Astrocyte (in vitro differentiated cells and primary cell): ENCODE data around the gene SEMA6D. TPM values are rescaled to one million over a fixed set of nuclear protein-coding genes. Genes with fewer than 3 reads are reported as not detected.

Experiments used
- DNase-seq: peaks from one replicate; pipeline ENCODE4 v3.0.0-alpha.2; 2010; ENCODE audit warnings: low read depth
- FAIRE-seq: peaks from 2 replicates; lab custom pipeline; 2011; peaks lifted over from hg19 to GRCh38; lab: Jason Lieb, UNC
- H2AFZ ChIP-seq: 2 replicates; pipeline ENCODE4 v1.6.0; 2012; ENCODE audit warnings: low read depth, low read length, inconsistent platforms
- H3K27ac ChIP-seq: 2 replicates; pipeline ENCODE4 v1.5.1; 2011; ENCODE audit warnings: low read depth, low read length, inconsistent platforms
- H3K27me3 ChIP-seq: 2 replicates; pipeline ENCODE4 v1.6.0; 2011; ENCODE audit warnings: low read length, inconsistent platforms; ENCODE audit not compliant: insufficient read depth
- H3K36me3 ChIP-seq: 2 replicates; pipeline ENCODE4 v1.5.1; 2011; ENCODE audit warnings: low read length, inconsistent platforms; ENCODE audit not compliant: insufficient read depth
- H3K4me1 ChIP-seq: 2 replicates; pipeline ENCODE4 v1.5.1; 2011; ENCODE audit warnings: low read length, inconsistent platforms; ENCODE audit not compliant: insufficient read depth
- H3K4me2 ChIP-seq: 2 replicates; pipeline ENCODE4 v1.6.0; 2012; ENCODE audit warnings: low read length, inconsistent platforms
- H3K4me3 ChIP-seq: 2 replicates; pipeline ENCODE4 v1.5.1; 2011; ENCODE audit warnings: low read depth, mild to moderate bottlenecking, low read length, inconsistent platforms; ENCODE audit not compliant: insufficient read depth
- H3K79me2 ChIP-seq: 2 replicates; pipeline ENCODE4 v1.6.0; 2012; ENCODE audit warnings: mild to moderate bottlenecking, low read length, inconsistent platforms; ENCODE audit not compliant: insufficient read depth
- H3K9ac ChIP-seq: 2 replicates; pipeline ENCODE4 v1.6.0; 2012; ENCODE audit warnings: mild to moderate bottlenecking, low read length, inconsistent platforms
- H3K9me3 ChIP-seq: 2 replicates; pipeline ENCODE4 v1.5.1; 2012; ENCODE audit warnings: low read depth, mild to moderate bottlenecking, low read length, inconsistent platforms; ENCODE audit not compliant: insufficient read depth
- H4K20me1 ChIP-seq: 2 replicates; pipeline ENCODE4 v1.6.0; 2012; ENCODE audit warnings: low read length, inconsistent platforms; ENCODE audit not compliant: insufficient read depth
- H3K27ac Mint-ChIP-seq: one replicate; pipeline ENCODE4 v1.8.0; 2021; ENCODE audit warnings: mild to moderate bottlenecking, mixed read lengths; ENCODE audit not compliant: unreplicated experiment
- H3K27me3 Mint-ChIP-seq: one replicate; pipeline ENCODE4 v1.8.0; 2021; ENCODE audit warnings: low read depth, mixed read lengths; ENCODE audit not compliant: unreplicated experiment
- H3K36me3 Mint-ChIP-seq: one replicate; pipeline ENCODE4 v1.8.0; 2021; ENCODE audit warnings: low read depth, mixed read lengths; ENCODE audit not compliant: unreplicated experiment
- H3K4me1 Mint-ChIP-seq: one replicate; pipeline ENCODE4 v1.8.0; 2021; ENCODE audit warnings: low read depth, mixed read lengths; ENCODE audit not compliant: unreplicated experiment
- H3K4me3 Mint-ChIP-seq: one replicate; pipeline ENCODE4 v1.8.0; 2021; ENCODE audit warnings: mild to moderate bottlenecking, moderate library complexity, mixed read lengths; ENCODE audit not compliant: unreplicated experiment
- H3K9me3 Mint-ChIP-seq: one replicate; pipeline ENCODE4 v1.8.0; 2021; ENCODE audit warnings: mild to moderate bottlenecking, mixed read lengths; ENCODE audit not compliant: unreplicated experiment
- CTCF ChIP-seq: IDR thresholded peaks from 2 replicates; pipeline ENCODE4 v1.5.1; 2011; ENCODE audit warnings: low read depth, mild to moderate bottlenecking, inconsistent platforms, low read length, moderate library complexity; ENCODE audit not compliant: insufficient read depth
- EZH2 ChIP-seq: IDR thresholded peaks from 2 replicates; pipeline ENCODE4 v1.6.1; 2012; ENCODE audit warnings: mild to moderate bottlenecking, low read length, inconsistent platforms; ENCODE audit not compliant: insufficient read depth
- total RNA-seq: library from RNA; stranded (reverse); gene quantifications from 2 replicates; pipeline ENCODE4 v1.2.1, GENCODE V29; 2021

Gene SEMA6D
- total RNA-seq, 1 donor from 2014 or later: 1.5 TPM

- H3K4me2 ChIP-seq: peak overlapping the region; percentile 17
- no peaks in the 10 kb centered on the region for H3K36me3 ChIP-seq
- DNase-seq (peak; percentile 94), FAIRE-seq (no peak)
- H3K27ac Mint-ChIP-seq: no peak overlapping the region
- H3K27me3 ChIP-seq: peaks cover 4% of the 10 kb centered on the region
- no peak overlapping the region for H2AFZ ChIP-seq
- no peak overlapping the region for H3K4me3 Mint-ChIP-seq
- H3K4me1 Mint-ChIP-seq: no peaks in the 10 kb centered on the region
- peaks cover 20% of the 10 kb centered on the region for H3K27me3 Mint-ChIP-seq
- H3K36me3 Mint-ChIP-seq: no peaks in the 10 kb centered on the region
- H3K9me3 ChIP-seq: no peaks in the 10 kb centered on the region
- H3K9me3 Mint-ChIP-seq: peaks cover 1% of the 10 kb centered on the region
- H4K20me1 ChIP-seq: no peaks in the 10 kb centered on the region
- H3K79me2 ChIP-seq: no peaks in the 10 kb centered on the region
- H3K4me3 ChIP-seq: no peak overlapping the region
- H3K9ac ChIP-seq: no peak overlapping the region
- H3K4me1 ChIP-seq: no peaks in the 10 kb centered on the region
- H3K27ac ChIP-seq: no peak overlapping the region
- TF ChIP-seq EZH2: no peak
- TF ChIP-seq CTCF: no peak
Measured at GRCh38 chr15:47820747-47821319, 103.5 kb downstream of the SEMA6D start.

GRCh38 chr15:47822048-47822447 lies 104.7 kb downstream of the SEMA6D start:
- no peaks in the 10 kb centered on the region for H4K20me1 ChIP-seq
- peaks cover 4% of the 10 kb centered on the region for H3K27me3 ChIP-seq
- no peak overlapping the region for H3K27ac Mint-ChIP-seq
- FAIRE-seq (no peak), DNase-seq (no peak)
- TF ChIP-seq EZH2: no peak
- no peak for TF ChIP-seq CTCF
- no peak overlapping the region for H2AFZ ChIP-seq
- H3K27ac ChIP-seq: no peak overlapping the region
- H3K4me2 ChIP-seq: no peak overlapping the region
- H3K36me3 ChIP-seq: no peaks in the 10 kb centered on the region
- no peak overlapping the region for H3K9ac ChIP-seq
- H3K79me2 ChIP-seq: no peaks in the 10 kb centered on the region
- H3K9me3 Mint-ChIP-seq: peaks cover 1% of the 10 kb centered on the region
- H3K36me3 Mint-ChIP-seq: no peaks in the 10 kb centered on the region
- H3K4me1 Mint-ChIP-seq: no peaks in the 10 kb centered on the region
- peaks cover 15% of the 10 kb centered on the region for H3K27me3 Mint-ChIP-seq
- no peak overlapping the region for H3K4me3 ChIP-seq
- H3K4me3 Mint-ChIP-seq: no peak overlapping the region
- no peaks in the 10 kb centered on the region for H3K9me3 ChIP-seq
- H3K4me1 ChIP-seq: no peaks in the 10 kb centered on the region
